Measurements from ENCODE around the gene TNIP2. TPM values are rescaled to one million over a fixed set of nuclear protein-coding genes. Genes with fewer than 3 reads are reported as not detected.

Gene TNIP2
- total and polyA plus RNA-seq, 2 donors (not counting 3 experiments of a cell fraction or from before 2014, with no cell fraction given) = 37.7 to 52.1 TPM

GRCh38 chr4:2733001-2733843 lies 22.9 kb downstream of the TNIP2 start:
- ChIA-PET POLR2A (no interaction called here), CTCF (no interaction called here)
- intact Hi-C loops (cut with micrococcal nuclease) (no loop called here), dilution Hi-C loops (cut with MboI; ENCODE audit: extremely low pct_ligation_motif_present, low sequenced_read_pairs) (no loop called here)
- H3K36me3 ChIP-seq (ENCODE audit: control insufficient read depth in 2 of 2, extremely low read depth in 1 of 2, insufficient read depth in 2 of 2, low read length in 2 of 2) = peaks cover 6 to 15% of the 10 kb centered on the region in 2 experiments
- no peak overlapping the region for H3K4me2 ChIP-seq (ENCODE audit: insufficient read depth, low read length)
- no peaks in the 10 kb centered on the region for H3K4me1 ChIP-seq (ENCODE audit: control insufficient read depth, extremely low read depth, insufficient read depth, low read length)
- H3K9me3 ChIP-seq (replicated peaks; ENCODE audit: control insufficient read depth, insufficient read depth, low read length) = no peaks in the 10 kb centered on the region
- no peak for DNase-seq (ENCODE audit: low read depth, low spot score)
- FAIRE-seq = no peak
- no peaks in the 10 kb centered on the region for H4K20me1 ChIP-seq (replicated peaks; ENCODE audit: control insufficient read depth, extremely low read depth, insufficient read depth, low read length)
- H3K9me1 ChIP-seq (replicated peaks; ENCODE audit: control insufficient read depth, extremely low read depth, insufficient read depth, low read length) = no peaks in the 10 kb centered on the region
- no peak overlapping the region for H3K27ac ChIP-seq (ENCODE audit: insufficient read depth, low read depth, low read length)
- TF ChIP-seq, protein P1, sequence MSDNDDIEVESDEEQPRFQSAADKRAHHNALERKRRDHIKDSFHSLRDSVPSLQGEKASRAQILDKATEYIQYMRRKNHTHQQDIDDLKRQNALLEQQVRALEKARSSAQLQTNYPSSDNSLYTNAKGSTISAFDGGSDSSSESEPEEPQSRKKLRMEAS (IDR thresholded peaks at IDR 0.05; ENCODE audit: insufficient read depth, insufficient read length) = no peak
- TF ChIP-seq FOS (IDR thresholded peaks at IDR 0.05; ENCODE audit: borderline replicate concordance, insufficient read depth, low read length) (no peak), POLR2AphosphoS5 (IDR thresholded peaks at IDR 0.05; ENCODE audit: insufficient read depth, low read depth, low read length) (no peak), MYC (IDR thresholded peaks at IDR 0.05; ENCODE audit: low read depth, low read length) (no peak), JUN (IDR thresholded peaks at IDR 0.05; ENCODE audit: borderline replicate concordance, insufficient read depth, insufficient read length, low read depth) (no peak), POLR2A (IDR thresholded peaks at IDR 0.05; ENCODE audit: low read depth, low read length) (no peak), GATA2 (IDR thresholded peaks at IDR 0.05; ENCODE audit: insufficient read depth, insufficient read length, low read depth, low read length) (no peak), EZH2 (IDR thresholded peaks at IDR 0.05; ENCODE audit: borderline replicate concordance, low read depth, low read length, severe bottlenecking) (no peak)
- TF ChIP-seq, protein P2, sequence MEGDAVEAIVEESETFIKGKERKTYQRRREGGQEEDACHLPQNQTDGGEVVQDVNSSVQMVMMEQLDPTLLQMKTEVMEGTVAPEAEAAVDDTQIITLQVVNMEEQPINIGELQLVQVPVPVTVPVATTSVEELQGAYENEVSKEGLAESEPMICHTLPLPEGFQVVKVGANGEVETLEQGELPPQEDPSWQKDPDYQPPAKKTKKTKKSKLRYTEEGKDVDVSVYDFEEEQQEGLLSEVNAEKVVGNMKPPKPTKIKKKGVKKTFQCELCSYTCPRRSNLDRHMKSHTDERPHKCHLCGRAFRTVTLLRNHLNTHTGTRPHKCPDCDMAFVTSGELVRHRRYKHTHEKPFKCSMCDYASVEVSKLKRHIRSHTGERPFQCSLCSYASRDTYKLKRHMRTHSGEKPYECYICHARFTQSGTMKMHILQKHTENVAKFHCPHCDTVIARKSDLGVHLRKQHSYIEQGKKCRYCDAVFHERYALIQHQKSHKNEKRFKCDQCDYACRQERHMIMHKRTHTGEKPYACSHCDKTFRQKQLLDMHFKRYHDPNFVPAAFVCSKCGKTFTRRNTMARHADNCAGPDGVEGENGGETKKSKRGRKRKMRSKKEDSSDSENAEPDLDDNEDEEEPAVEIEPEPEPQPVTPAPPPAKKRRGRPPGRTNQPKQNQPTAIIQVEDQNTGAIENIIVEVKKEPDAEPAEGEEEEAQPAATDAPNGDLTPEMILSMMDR (IDR thresholded peaks at IDR 0.05; ENCODE audit: extremely low read depth in 1 of 2, insufficient read depth in 1 of 2, low read depth in 1 of 2, low read length in 2 of 2) = no peak
- no peaks in the 10 kb centered on the region for H3K27me3 ChIP-seq (ENCODE audit: control insufficient read depth in 2 of 2, insufficient read depth in 2 of 2, low read length in 2 of 2)
- no TSS peak for BruUV-seq (replicated peaks)
- no peaks in the 10 kb centered on the region for H3K79me2 ChIP-seq (ENCODE audit: control insufficient read depth, insufficient read depth, low read length)
- H3K9ac ChIP-seq (replicated peaks; ENCODE audit: extremely low read depth, insufficient read depth, low read length) = no peak overlapping the region
- no peak overlapping the region for H3K4me3 ChIP-seq (replicated peaks in 1 of 3; ENCODE audit: insufficient read depth in 1 of 3, low read depth in 1 of 3, low read length in 3 of 3)
- H2AFZ ChIP-seq (ENCODE audit: low read depth, low read length) = no peak overlapping the region

All from endothelial cell of umbilical vein (primary cell).